Smooth muscle cell (in vitro differentiated cells): ENCODE data around the gene MYO6. TPM values are rescaled to one million over a fixed set of nuclear protein-coding genes. Genes with fewer than 3 reads are reported as not detected.
A peak's percentile ranks its signal among the peaks of the same experiment; 100 is the strongest.
"Not testable (repeated sequence)": the region's sequence is repeated elsewhere in the genome, so short reads cannot be mapped to it uniquely, and the experiment has no call there.

Experiments
- DNase-seq: peaks from one replicate; lab custom pipeline; 2025; ENCODE audit not compliant: unreplicated experiment; lab: John Stamatoyannopoulos, UW
- H2AFZ ChIP-seq: fragments of 200-600 bp; sonication (generic); 2 replicates; pipeline ENCODE4 v1.6.0; 2016; ENCODE audit warnings: antibody characterized with exemption, low read depth, mild to moderate bottlenecking
- H3F3A ChIP-seq: fragments of 200-600 bp; sonication (generic); 2 replicates; pipeline ENCODE4 v1.6.0; 2017; ENCODE audit warnings: antibody characterized with exemption, low read depth
- H3K27ac ChIP-seq: fragments of 200-600 bp; sonication (generic); 2 replicates; pipeline ENCODE4 v1.5.1; 2016; ENCODE audit warnings: low read depth, mild to moderate bottlenecking
- H3K27me3 ChIP-seq: fragments of 200-600 bp; sonication (generic); 2 replicates; pipeline ENCODE4 v1.6.1; 2016; ENCODE audit warnings: low read depth, mild to moderate bottlenecking
- H3K36me3 ChIP-seq: fragments of 200-600 bp; sonication (generic); 2 replicates; pipeline ENCODE4 v1.5.1; 2016; ENCODE audit warnings: low read depth
- H3K4me1 ChIP-seq: fragments of 200-600 bp; sonication (generic); 2 replicates; pipeline ENCODE4 v1.5.1; 2016; ENCODE audit warnings: low read depth
- H3K4me2 ChIP-seq: fragments of 200-600 bp; sonication (generic); 2 replicates; pipeline ENCODE4 v1.6.0; 2016; ENCODE audit warnings: mild to moderate bottlenecking
- H3K4me3 ChIP-seq: fragments of 200-600 bp; sonication (generic); 2 replicates; pipeline ENCODE4 v1.5.1; 2016; ENCODE audit warnings: mild to moderate bottlenecking
- H3K79me2 ChIP-seq: fragments of 200-600 bp; sonication (generic); 2 replicates; pipeline ENCODE4 v1.6.0; 2016; ENCODE audit warnings: low read depth, mild to moderate bottlenecking
- H3K9ac ChIP-seq: fragments of 200-600 bp; sonication (generic); 2 replicates; pipeline ENCODE4 v1.6.0; 2016; ENCODE audit warnings: low read depth
- H3K9me3 ChIP-seq: fragments of 200-600 bp; sonication (generic); replicated peaks from 2 replicates; pipeline ENCODE4 v1.5.1; 2016; ENCODE audit warnings: low read depth
- H4K20me1 ChIP-seq: fragments of 200-600 bp; sonication (generic); 2 replicates; pipeline ENCODE4 v1.6.0; 2016; ENCODE audit warnings: low read depth
- CTCF ChIP-seq: fragments of 200-600 bp; sonication (generic); IDR thresholded peaks from 2 replicates; pipeline ENCODE4 v1.5.1; 2017; ENCODE audit warnings: borderline replicate concordance, mild to moderate bottlenecking, antibody characterized with exemption; ENCODE audit not compliant: insufficient read depth, poor library complexity, severe bottlenecking
- WGBS: methylation state at CpG from one replicate; pipeline ENCODE4 v1.1.7; 2016; ENCODE audit warnings: low lambda C conversion rate; 5-methylcytosine and 5-hydroxymethylcytosine counted together
- polyA plus RNA-seq: library from polyadenylated mRNA; unstranded; fragments of >200 nt; fragmentation: Nextera tagmentation; extraction: Ambion mirVana; gene quantifications from 2 replicates; pipeline ENCODE4 v1.2.1, GENCODE V29; 2016
- total RNA-seq: library from RNA; depleted of rRNA; stranded (reverse); fragments of >200 nt; gene quantifications from 2 replicates; pipeline ENCODE4 v1.2.3, GENCODE V29; 2014

Gene MYO6
- total and polyA plus RNA-seq, 2 experiments from 2014 or later: 10.6 to 22.1 TPM

- Histone ChIP-seq H3K9me3 (no peaks in the 10 kb centered on the region), H3K79me2 (no peaks in the 10 kb centered on the region), H2AFZ (no peak overlapping the region), H4K20me1 (no peaks in the 10 kb centered on the region), H3K27ac (no peak overlapping the region), H3K27me3 (no peaks in the 10 kb centered on the region), H3K4me1 (no peaks in the 10 kb centered on the region), H3F3A (no peaks in the 10 kb centered on the region), H3K9ac (no peak overlapping the region), H3K4me3 (no peak overlapping the region), H3K4me2 (no peak overlapping the region), H3K36me3 (no peaks in the 10 kb centered on the region)
- 89% methylated on average over 2 of the region's 2 CpGs for WGBS
- DNase-seq: no peak
- no peak for TF ChIP-seq CTCF
Observed at GRCh38 chr6:75723382-75723781, 25.7 kb upstream of the MYO6 start.

- 90% methylated on average over 2 of the region's 2 CpGs for WGBS
- Histone ChIP-seq H3K4me3 (no peak overlapping the region), H3K27ac (no peak overlapping the region), H3K4me2 (no peak overlapping the region), H3K36me3 (no peaks in the 10 kb centered on the region), H2AFZ (no peak overlapping the region), H4K20me1 (no peaks in the 10 kb centered on the region), H3K27me3 (no peaks in the 10 kb centered on the region), H3F3A (no peaks in the 10 kb centered on the region), H3K4me1 (no peaks in the 10 kb centered on the region), H3K9me3 (no peaks in the 10 kb centered on the region), H3K79me2 (no peaks in the 10 kb centered on the region), H3K9ac (no peak overlapping the region)
- DNase-seq: no peak
- no peak for TF ChIP-seq CTCF
Observed at GRCh38 chr6:75727206-75727605, 21.8 kb upstream of the MYO6 start.

GRCh38 chr6:75731029-75731428 lies 18.0 kb upstream of the MYO6 start:
- H3K9me3 ChIP-seq, H4K20me1 ChIP-seq, DNase-seq, H3K4me1 ChIP-seq, H3K79me2 ChIP-seq, H3K4me3 ChIP-seq, H2AFZ ChIP-seq, H3K27me3 ChIP-seq, H3K36me3 ChIP-seq, H3K4me2 ChIP-seq, H3K9ac ChIP-seq, H3K27ac ChIP-seq, H3F3A ChIP-seq: not testable (repeated sequence)
- WGBS: 90% methylated on average over 8 of the region's 8 CpGs

- Histone ChIP-seq H3K27ac (peak overlapping the region; percentile 44), H3F3A (no peaks in the 10 kb centered on the region), H4K20me1 (no peaks in the 10 kb centered on the region), H3K4me1 (no peaks in the 10 kb centered on the region), H3K9me3 (no peaks in the 10 kb centered on the region), H3K36me3 (no peaks in the 10 kb centered on the region), H3K4me3 (no peak overlapping the region), H3K4me2 (no peak overlapping the region), H2AFZ (peak overlapping the region; percentile 13), H3K27me3 (no peaks in the 10 kb centered on the region), H3K79me2 (no peaks in the 10 kb centered on the region), H3K9ac (no peak overlapping the region)
- DNase-seq: no peak
- 84% methylated on average over 1 of the region's 1 CpG for WGBS
- TF ChIP-seq CTCF: no peak
Observed at GRCh38 chr6:75735491-75736186, 13.4 kb upstream of the MYO6 start.
